ENCODE measurements around the gene MST1. TPM values are rescaled to one million over a fixed set of nuclear protein-coding genes. Genes with fewer than 3 reads are reported as not detected.

Gene MST1
- total RNA-seq, 4 donors from 2014 or later, result 21.5 to 43.5 (median 40.7) TPM

DNA sequence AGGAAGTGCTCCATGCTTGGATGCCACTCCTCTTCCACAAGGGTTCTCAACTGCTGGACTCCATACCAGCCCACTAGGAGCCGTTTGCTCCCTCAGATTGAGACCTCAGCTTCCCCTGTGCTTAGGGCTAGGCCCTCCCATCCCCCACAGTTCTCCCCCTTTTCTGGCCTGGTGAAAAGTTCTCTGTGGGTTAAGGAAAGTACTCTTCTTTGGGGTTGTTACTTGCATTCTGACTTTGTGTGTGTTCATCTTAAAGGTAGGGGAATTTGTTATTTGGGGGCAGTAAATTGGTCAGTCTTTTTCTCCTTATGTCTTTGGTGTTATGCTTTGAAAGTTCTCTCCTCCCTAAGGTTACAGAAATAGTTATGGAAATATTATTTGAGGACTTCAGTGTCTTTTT, 39.1 kb downstream of the MST1 start:
- TF ChIP-seq, protein P1, sequence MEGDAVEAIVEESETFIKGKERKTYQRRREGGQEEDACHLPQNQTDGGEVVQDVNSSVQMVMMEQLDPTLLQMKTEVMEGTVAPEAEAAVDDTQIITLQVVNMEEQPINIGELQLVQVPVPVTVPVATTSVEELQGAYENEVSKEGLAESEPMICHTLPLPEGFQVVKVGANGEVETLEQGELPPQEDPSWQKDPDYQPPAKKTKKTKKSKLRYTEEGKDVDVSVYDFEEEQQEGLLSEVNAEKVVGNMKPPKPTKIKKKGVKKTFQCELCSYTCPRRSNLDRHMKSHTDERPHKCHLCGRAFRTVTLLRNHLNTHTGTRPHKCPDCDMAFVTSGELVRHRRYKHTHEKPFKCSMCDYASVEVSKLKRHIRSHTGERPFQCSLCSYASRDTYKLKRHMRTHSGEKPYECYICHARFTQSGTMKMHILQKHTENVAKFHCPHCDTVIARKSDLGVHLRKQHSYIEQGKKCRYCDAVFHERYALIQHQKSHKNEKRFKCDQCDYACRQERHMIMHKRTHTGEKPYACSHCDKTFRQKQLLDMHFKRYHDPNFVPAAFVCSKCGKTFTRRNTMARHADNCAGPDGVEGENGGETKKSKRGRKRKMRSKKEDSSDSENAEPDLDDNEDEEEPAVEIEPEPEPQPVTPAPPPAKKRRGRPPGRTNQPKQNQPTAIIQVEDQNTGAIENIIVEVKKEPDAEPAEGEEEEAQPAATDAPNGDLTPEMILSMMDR (IDR thresholded peaks at IDR 0.05), result no peak
- TF ChIP-seq POLR2A (IDR thresholded peaks at IDR 0.05), result no peak
- no peak for DNase-seq
- H3K27ac ChIP-seq, result no peak overlapping the region
- H3K27me3 ChIP-seq, result no peaks in the 10 kb centered on the region
- H3K9me3 ChIP-seq, result no peaks in the 10 kb centered on the region
- 64 to 86% methylated on average over 1 of the region's 1 CpG for WGBS, 2 donors
- intact Hi-C loops (cut with DNase I), result no loop called here
- H3K4me3 ChIP-seq (replicated peaks in 1 of 3), result no peak overlapping the region
- peaks cover 0 to 14% of the 10 kb centered on the region in 2 donors for H3K4me1 ChIP-seq
- H3K36me3 ChIP-seq, result no peaks in the 10 kb centered on the region

GRCh38 chr3:49649576-49649975, 39.7 kb downstream of the MST1 start:
- H3K4me1 ChIP-seq, result peaks cover 0 to 11% of the 10 kb centered on the region in 2 donors
- no peaks in the 10 kb centered on the region for H3K27me3 ChIP-seq
- DNase-seq, result no peak
- H3K4me3 ChIP-seq (replicated peaks in 1 of 3), result no peak overlapping the region
- intact Hi-C loops (cut with DNase I), result no loop called here
- no peak for TF ChIP-seq POLR2A (IDR thresholded peaks at IDR 0.05)
- TF ChIP-seq, protein P1 (IDR thresholded peaks at IDR 0.05), result no peak
- no peaks in the 10 kb centered on the region for H3K36me3 ChIP-seq
- H3K27ac ChIP-seq, result no peak overlapping the region
- 100% methylated on average over 1 of the region's 1 CpG for WGBS, 2 donors
- no peaks in the 10 kb centered on the region for H3K9me3 ChIP-seq

DNA sequence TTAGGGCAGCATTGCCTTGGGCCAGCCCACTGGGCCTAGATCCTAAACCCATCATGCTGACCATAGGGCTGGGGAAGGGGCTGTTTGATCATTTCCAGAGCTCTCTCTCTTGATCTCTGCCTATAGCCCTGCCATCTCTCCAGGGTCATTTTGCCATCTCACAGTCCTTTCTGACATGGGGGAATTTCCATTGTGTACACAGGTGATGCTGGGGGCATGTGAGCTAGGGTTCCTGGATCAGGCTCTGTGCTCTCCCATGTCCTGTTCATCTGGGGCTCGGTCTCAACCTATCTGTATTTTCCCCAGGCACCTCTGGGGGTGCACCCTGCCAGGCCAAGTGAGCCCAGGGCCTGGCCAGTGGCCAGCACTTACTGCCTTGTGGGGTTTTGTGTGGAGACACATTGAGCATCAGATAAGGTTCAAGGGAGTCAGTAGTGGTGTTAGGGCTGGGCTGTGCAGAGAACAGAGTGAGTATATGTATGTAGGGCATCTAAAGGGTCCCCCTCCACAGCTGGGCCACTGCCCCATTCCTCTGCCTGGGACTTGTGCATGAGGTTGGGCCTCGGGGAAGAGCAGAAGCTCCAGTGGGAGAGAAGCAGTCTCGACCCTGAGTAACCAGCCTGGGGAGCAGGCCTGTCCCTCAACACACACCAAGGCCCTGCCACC, 40.8 kb downstream of the MST1 start:
- no peaks in the 10 kb centered on the region for H3K9me3 ChIP-seq
- no peak overlapping the region for H3K4me3 ChIP-seq (replicated peaks in 1 of 3)
- TF ChIP-seq, protein P1 (IDR thresholded peaks at IDR 0.05), result no peak
- TF ChIP-seq POLR2A (IDR thresholded peaks at IDR 0.05), result no peak
- no peaks in the 10 kb centered on the region for H3K36me3 ChIP-seq
- H3K27ac ChIP-seq, result no peak overlapping the region
- 81 to 88% methylated on average over 2 of the region's 3 CpGs for WGBS, 2 donors
- peaks cover 0 to 11% of the 10 kb centered on the region in 2 donors for H3K4me1 ChIP-seq
- intact Hi-C loops (cut with DNase I), result no loop called here
- DNase-seq, result no peak
- H3K27me3 ChIP-seq, result no peaks in the 10 kb centered on the region

- Histone ChIP-seq H3K36me3 (no peaks in the 10 kb centered on the region), H3K27ac (no peak overlapping the region), H3K4me1 (peaks cover 0 to 11% of the 10 kb centered on the region in 2 donors), H3K9me3 (no peaks in the 10 kb centered on the region), H3K27me3 (no peaks in the 10 kb centered on the region), H3K4me3 (replicated peaks in 1 of 3) (no peak overlapping the region)
- DNase-seq, result peak; percentile 53 to 64
- intact Hi-C loops (cut with DNase I), result no loop called here
- TF ChIP-seq, protein P1 (IDR thresholded peaks at IDR 0.05), result no peak
- no peak for TF ChIP-seq POLR2A (IDR thresholded peaks at IDR 0.05)
- 25 to 30% methylated on average over 2 of the region's 2 CpGs for WGBS, 2 donors
These were observed 41.5 kb downstream of the MST1 start for GRCh38 chr3:49647741-49648140.

GRCh38 chr3:49646236-49646635, 43.0 kb downstream of the MST1 start:
- Histone ChIP-seq H3K27ac (no peak overlapping the region), H3K27me3 (no peaks in the 10 kb centered on the region), H3K36me3 (no peaks in the 10 kb centered on the region), H3K4me3 (replicated peaks in 1 of 3) (no peak overlapping the region), H3K4me1 (peaks cover 0 to 11% of the 10 kb centered on the region in 2 donors), H3K9me3 (no peaks in the 10 kb centered on the region)
- intact Hi-C loops (cut with DNase I), result no loop called here
- no peak for DNase-seq
- TF ChIP-seq POLR2A (IDR thresholded peaks at IDR 0.05), result no peak
- TF ChIP-seq, protein P1 (IDR thresholded peaks at IDR 0.05), result no peak
- 94 to 95% methylated on average over 3 of the region's 3 CpGs for WGBS, 2 donors

All from thyroid gland (tissue), 4 donors.